Ishikawa (cell line): ENCODE measurements around the gene NPPA.

Experiments used
- CEBPB ChIP-seq: IDR thresholded peaks from 2 replicates; pipeline ENCODE4 v1.6.1; 2012
- CREB1 ChIP-seq: IDR thresholded peaks from 2 replicates; pipeline ENCODE4 v1.6.1; 2012; ENCODE audit warnings: low read depth
- EGR1 ChIP-seq: IDR thresholded peaks from 2 replicates; pipeline ENCODE4 v1.6.1; 2012
- EP300 ChIP-seq: IDR thresholded peaks from 2 replicates; pipeline ENCODE4 v1.6.1; 2012; ENCODE audit warnings: borderline replicate concordance
- FOXM1 ChIP-seq: IDR thresholded peaks from 2 replicates; pipeline ENCODE4 v1.6.1; 2012; ENCODE audit warnings: low read depth, borderline replicate concordance
- NFIC ChIP-seq: IDR thresholded peaks from 2 replicates; pipeline ENCODE4 v1.6.1; 2012
- RAD21 ChIP-seq: IDR thresholded peaks from 2 replicates; pipeline ENCODE4 v1.6.1; 2012; ENCODE audit warnings: low read depth
- TAF1 ChIP-seq: IDR thresholded peaks from 2 replicates; pipeline ENCODE4 v1.6.1; 2012; ENCODE audit warnings: low read depth, mild to moderate bottlenecking
- TCF12 ChIP-seq: IDR thresholded peaks from 2 replicates; pipeline ENCODE4 v1.6.1; 2012; ENCODE audit warnings: low read depth
- TEAD4 ChIP-seq: IDR thresholded peaks from 2 replicates; pipeline ENCODE4 v1.6.1; 2012
- YY1 ChIP-seq: IDR thresholded peaks from 2 replicates; pipeline ENCODE4 v1.6.1; 2012; ENCODE audit warnings: low read depth
- ZBTB7A ChIP-seq: IDR thresholded peaks from 2 replicates; pipeline ENCODE4 v1.6.1; 2012; ENCODE audit warnings: low read depth
- TF ChIP-seq, protein P1 (sequence below): IDR thresholded peaks from 2 replicates; pipeline ENCODE4 v1.6.1; 2012; ENCODE audit warnings: low read depth, mild to moderate bottlenecking
- TF ChIP-seq, protein P2 (sequence below): IDR thresholded peaks from 2 replicates; pipeline ENCODE4 v1.6.1; 2012
- TF ChIP-seq, protein P3 (sequence below): IDR thresholded peaks from 2 replicates; pipeline ENCODE4 v1.6.1; 2012

Gene NPPA

GRCh38 chr1:11813021-11813420, 34.6 kb downstream of the NPPA start:
- TF ChIP-seq EP300 (no peak), NFIC (no peak), FOXM1 (no peak), TEAD4 (no peak), TCF12 (no peak), ZBTB7A (no peak), YY1 (no peak), CEBPB (no peak), EGR1 (no peak), TAF1 (no peak), CREB1 (no peak), RAD21 (no peak)
- TF ChIP-seq, protein P1, sequence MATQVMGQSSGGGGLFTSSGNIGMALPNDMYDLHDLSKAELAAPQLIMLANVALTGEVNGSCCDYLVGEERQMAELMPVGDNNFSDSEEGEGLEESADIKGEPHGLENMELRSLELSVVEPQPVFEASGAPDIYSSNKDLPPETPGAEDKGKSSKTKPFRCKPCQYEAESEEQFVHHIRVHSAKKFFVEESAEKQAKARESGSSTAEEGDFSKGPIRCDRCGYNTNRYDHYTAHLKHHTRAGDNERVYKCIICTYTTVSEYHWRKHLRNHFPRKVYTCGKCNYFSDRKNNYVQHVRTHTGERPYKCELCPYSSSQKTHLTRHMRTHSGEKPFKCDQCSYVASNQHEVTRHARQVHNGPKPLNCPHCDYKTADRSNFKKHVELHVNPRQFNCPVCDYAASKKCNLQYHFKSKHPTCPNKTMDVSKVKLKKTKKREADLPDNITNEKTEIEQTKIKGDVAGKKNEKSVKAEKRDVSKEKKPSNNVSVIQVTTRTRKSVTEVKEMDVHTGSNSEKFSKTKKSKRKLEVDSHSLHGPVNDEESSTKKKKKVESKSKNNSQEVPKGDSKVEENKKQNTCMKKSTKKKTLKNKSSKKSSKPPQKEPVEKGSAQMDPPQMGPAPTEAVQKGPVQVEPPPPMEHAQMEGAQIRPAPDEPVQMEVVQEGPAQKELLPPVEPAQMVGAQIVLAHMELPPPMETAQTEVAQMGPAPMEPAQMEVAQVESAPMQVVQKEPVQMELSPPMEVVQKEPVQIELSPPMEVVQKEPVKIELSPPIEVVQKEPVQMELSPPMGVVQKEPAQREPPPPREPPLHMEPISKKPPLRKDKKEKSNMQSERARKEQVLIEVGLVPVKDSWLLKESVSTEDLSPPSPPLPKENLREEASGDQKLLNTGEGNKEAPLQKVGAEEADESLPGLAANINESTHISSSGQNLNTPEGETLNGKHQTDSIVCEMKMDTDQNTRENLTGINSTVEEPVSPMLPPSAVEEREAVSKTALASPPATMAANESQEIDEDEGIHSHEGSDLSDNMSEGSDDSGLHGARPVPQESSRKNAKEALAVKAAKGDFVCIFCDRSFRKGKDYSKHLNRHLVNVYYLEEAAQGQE: no peak
- TF ChIP-seq, protein P2, sequence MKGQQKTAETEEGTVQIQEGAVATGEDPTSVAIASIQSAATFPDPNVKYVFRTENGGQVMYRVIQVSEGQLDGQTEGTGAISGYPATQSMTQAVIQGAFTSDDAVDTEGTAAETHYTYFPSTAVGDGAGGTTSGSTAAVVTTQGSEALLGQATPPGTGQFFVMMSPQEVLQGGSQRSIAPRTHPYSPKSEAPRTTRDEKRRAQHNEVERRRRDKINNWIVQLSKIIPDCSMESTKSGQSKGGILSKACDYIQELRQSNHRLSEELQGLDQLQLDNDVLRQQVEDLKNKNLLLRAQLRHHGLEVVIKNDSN: no peak
- TF ChIP-seq, protein P3, sequence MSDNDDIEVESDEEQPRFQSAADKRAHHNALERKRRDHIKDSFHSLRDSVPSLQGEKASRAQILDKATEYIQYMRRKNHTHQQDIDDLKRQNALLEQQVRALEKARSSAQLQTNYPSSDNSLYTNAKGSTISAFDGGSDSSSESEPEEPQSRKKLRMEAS: no peak

DNA sequence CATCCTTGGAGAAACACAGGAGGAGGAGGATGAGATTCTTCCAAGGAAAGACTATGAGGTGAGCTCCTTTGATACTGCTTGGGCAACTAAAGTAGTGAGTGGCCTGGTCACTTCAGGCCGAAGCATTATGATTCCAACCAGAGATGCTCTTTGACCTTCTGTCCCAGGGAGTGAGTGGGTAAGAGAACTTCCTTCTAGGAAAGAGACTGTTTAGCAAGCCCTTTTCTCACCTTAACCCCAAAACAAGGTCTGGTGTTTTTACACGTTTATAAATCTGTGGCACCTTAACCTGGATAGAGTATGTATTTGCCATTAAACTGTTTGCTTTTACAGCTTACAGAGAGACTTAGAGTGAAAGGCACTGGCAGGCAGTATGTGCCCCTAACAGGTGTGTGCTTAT, 40.5 kb downstream of the NPPA start:
- no peak for TF ChIP-seq EGR1
- TF ChIP-seq, protein P2: no peak
- no peak for TF ChIP-seq TEAD4
- no peak for TF ChIP-seq YY1
- TF ChIP-seq TCF12: no peak
- no peak for TF ChIP-seq TAF1
- no peak for TF ChIP-seq FOXM1
- no peak for TF ChIP-seq RAD21
- no peak for TF ChIP-seq NFIC
- TF ChIP-seq, protein P3: no peak
- no peak for TF ChIP-seq CREB1

GRCh38 chr1:11806307-11806936, 41.2 kb downstream of the NPPA start:
- no peak for TF ChIP-seq TAF1
- TF ChIP-seq, protein P1: no peak

GRCh38 chr1:11805422-11806306, 41.9 kb downstream of the NPPA start, which contains the start of the genes CLCN6 and MTHFR:
TSS of gene CLCN6 (plus strand) at chr1:11806191. CDS start at chr1:11806263, 72 bp downstream.
TSS of gene MTHFR (minus strand) at chr1:11805964. CDS start at chr1:11803116, 2,848 bp downstream.
- TF ChIP-seq, protein P2: peak; percentile 100
- no peak; the same call in 1 of the 2 replicates for TF ChIP-seq EP300
- TF ChIP-seq EGR1: no peak
- no peak for TF ChIP-seq FOXM1
- TF ChIP-seq CREB1: peak; percentile 80
- TF ChIP-seq TCF12: peak; percentile 66
- TF ChIP-seq, protein P1: no peak
- TF ChIP-seq RAD21: no peak; the same call in 1 of the 2 replicates
- peak; percentile 70 for TF ChIP-seq NFIC
- peak; percentile 66; the same call in 1 of the 2 replicates for TF ChIP-seq TAF1
- TF ChIP-seq ZBTB7A: peak; percentile 83
- peak; percentile 73 for TF ChIP-seq TEAD4
- TF ChIP-seq YY1: peak; percentile 92
- TF ChIP-seq, protein P3: peak; percentile 72
- no peak for TF ChIP-seq CEBPB
